Psoas muscle (tissue), 8 donors: ENCODE data around the gene IFTAP. TPM values are rescaled to one million over a fixed set of nuclear protein-coding genes. Genes with fewer than 3 reads are reported as not detected.

Experiments used
- ATAC-seq, 4 donors: fragments of 200-7000 bp; cut with Tn5 transposase; one replicate each; pipeline ENCODE4 v1.9.1; 2020; ENCODE audit warnings: moderate library complexity in 3 of 4, mild to moderate bottlenecking in 2 of 4
- DNase-seq, 2 donors: peaks; one replicate each; pipeline ENCODE4 v3.0.0-alpha.2; 2020
- H3K27ac ChIP-seq: fragments of 200-600 bp; one replicate; pipeline ENCODE4 v1.8.0; 2022
- H3K27me3 ChIP-seq, 3 donors: fragments of 200-600 bp in 1 of 3; one replicate each; pipeline versions ENCODE4 v1.6.1 to v1.8.0; 2013 to 2022; ENCODE audit warnings: low read length in 2 of 3, mild to moderate bottlenecking in 2 of 3, moderate library complexity in 1 of 3; ENCODE audit not compliant: insufficient read depth in 3 of 3
- H3K36me3 ChIP-seq, 2 donors: fragments of 200-600 bp in 1 of 2; one replicate each; pipeline versions ENCODE4 v1.6.1 to v1.8.0; 2013 to 2022; ENCODE audit warnings: low read depth in 1 of 2, mild to moderate bottlenecking in 1 of 2, moderate library complexity in 1 of 2; ENCODE audit not compliant: insufficient read depth in 1 of 2
- H3K4me1 ChIP-seq: fragments of 200-600 bp; one replicate; pipeline ENCODE4 v1.8.0; 2022
- H3K4me3 ChIP-seq: fragments of 200-600 bp; one replicate; pipeline ENCODE4 v1.8.0; 2022; ENCODE audit warnings: mild to moderate bottlenecking
- H3K9me3 ChIP-seq: fragments of 200-600 bp; one replicate; pipeline ENCODE4 v1.8.0; 2022
- CTCF ChIP-seq: fragments of 200-600 bp; IDR thresholded peaks from one replicate; pipeline ENCODE4 v1.8.0; 2022; ENCODE audit warnings: antibody characterized with exemption
- WGBS, 3 donors: extraction: QIAGEN DNeasy Blood & Tissue Kit; methylation state at CpG; one replicate each; pipeline versions ENCODE4 v1.1.6 to v1.1.7; 2013; 5-methylcytosine and 5-hydroxymethylcytosine counted together
- intact Hi-C, 2 donors: fragments of 100-400 bp; cut with DNase I; formaldehyde crosslinking; loops; one replicate each; pipeline versions ENCODE4 v1.11.0 to v1.14.2; 2022
- polyA plus RNA-seq, 3 donors: library from polyadenylated mRNA; stranded (reverse); fragments of 200-250 nt; gene quantifications; one replicate each; pipeline ENCODE4 v1.2.3, GENCODE V29; 2013
- total RNA-seq, 4 donors: library from RNA; stranded (reverse); fragmentation: NEBNext Ultra II Directional in 2 of 4; extraction: Animal tissue kit (Norgen Biotek cat#: 25700) in 2 of 4; gene quantifications; one replicate each; pipeline versions ENCODE4 v1.2.1 to v1.2.4, GENCODE V29; 2021 to 2023
- donor health status: healthy with polysubstance abuse.
- donor health status: DM: no; HTN: no; CAD: no; lungs with moderate emphysema.
- donor health status: Bipolar disorder and iron deficiency.
- donor health status: healthy.
- donor health status: DM: yes; HTN: yes; CAD: no.
- donor health status: DM: no; HTN: no; CAD: no.
- donor health status: DM: no; HTN: no; CAD: no.
- donor health status: DM: yes; HTN: yes; CAD: no.

IFTAP gene
- total and polyA plus RNA-seq, 7 donors = 21.3 to 58.7 (median 28.2) TPM

GRCh38 chr11:36590513-36590912 is 3.8 kb upstream of the IFTAP start:
- 51 to 60% (median 60%) methylated on average over 4 of the region's 4 CpGs for WGBS, 3 donors
- H3K4me1 ChIP-seq = peaks cover 5% of the 10 kb centered on the region
- intact Hi-C loops = no loop called here

GRCh38 chr11:36591433-36591832 is 2.9 kb upstream of the IFTAP start:
- intact Hi-C loops = no loop called here
- peaks cover 10% of the 10 kb centered on the region for H3K4me1 ChIP-seq
- ATAC-seq (no peak), DNase-seq (no peak)
- H3K4me3 ChIP-seq = no peak overlapping the region
- peaks cover 0 to 13% (median 6%) of the 10 kb centered on the region in 3 donors for H3K27me3 ChIP-seq
- TF ChIP-seq CTCF = no peak
- H3K36me3 ChIP-seq = no peaks in the 10 kb centered on the region
- H3K9me3 ChIP-seq = no peaks in the 10 kb centered on the region
- no peak overlapping the region for H3K27ac ChIP-seq
- 21 to 56% (median 26%) methylated on average over 1 of the region's 1 CpG for WGBS, 3 donors

More at GRCh38 chr11:36590513-36590912, 3.8 kb upstream of the IFTAP start:
- Histone ChIP-seq H3K27ac (no peak overlapping the region), H3K4me3 (no peak overlapping the region), H3K27me3 (peaks cover 0 to 13% (median 6%) of the 10 kb centered on the region in 3 donors), H3K36me3 (no peaks in the 10 kb centered on the region), H3K9me3 (no peaks in the 10 kb centered on the region)
- no peak for TF ChIP-seq CTCF
- DNase-seq = no peak
- ATAC-seq = no peak

- Histone ChIP-seq H3K4me1 (peaks cover 10% of the 10 kb centered on the region), H3K9me3 (no peaks in the 10 kb centered on the region), H3K27ac (no peak overlapping the region), H3K27me3 (no peaks in the 10 kb centered on the region), H3K4me3 (no peak overlapping the region), H3K36me3 (no peaks in the 10 kb centered on the region)
- no peak for TF ChIP-seq CTCF
- ATAC-seq (no peak), DNase-seq (no peak)
- intact Hi-C loops = no loop called here
These were observed 2.6 kb downstream of the IFTAP start for GRCh38 chr11:36596880-36597279.

- H3K4me1 ChIP-seq = peaks cover 10% of the 10 kb centered on the region
These were observed 3.7 kb downstream of the IFTAP start, which contains the start of gene RAG2 for GRCh38 chr11:36598051-36598450. Gene RAG2 (minus strand): TSS chr11:36598236. CDS start chr11:36594168, 4,068 bp downstream.

More at GRCh38 chr11:36598051-36598450, 3.7 kb downstream of the IFTAP start, which contains the start of gene RAG2:
- DNase-seq (no peak), ATAC-seq (no peak)
- Histone ChIP-seq H3K9me3 (no peaks in the 10 kb centered on the region), H3K27ac (no peak within 1 kb of the TSS), H3K4me3 (no peak within 1 kb of the TSS), H3K36me3 (no peaks in the 10 kb centered on the region), H3K27me3 (no peaks in the 10 kb centered on the region)
- intact Hi-C loops = no loop called here
- WGBS, 3 donors = 82 to 95% (median 91%) methylated on average over 2 of the region's 2 CpGs
- no peak for TF ChIP-seq CTCF
